OCI-LY3 (cell line): ENCODE measurements around the gene COPA.

ENCODE experiments used
- H2AFZ ChIP-seq: fragments of 200-600, 300-600 bp; shearing (Covaris generic); 2 replicates; pipeline ENCODE4 v1.6.0; 2014; ENCODE audit warnings: antibody characterized with exemption, low read depth, low read length
- H3K27ac ChIP-seq: fragments of 200-600, 300-600 bp; sonication (generic); 2 replicates; pipeline ENCODE4 v1.5.1; 2014; ENCODE audit warnings: mild to moderate bottlenecking, low read length, moderate library complexity, mixed read lengths
- H3K27me3 ChIP-seq: fragments of 200-600, 300-600 bp; sonication (generic); 2 replicates; pipeline ENCODE4 v1.6.1; 2014; ENCODE audit warnings: low read depth, low read length, mixed read lengths
- H3K36me3 ChIP-seq: fragments of 200-600, 300-600 bp; sonication (generic); replicated peaks from 2 replicates; pipeline ENCODE3; 2014; ENCODE audit warnings: low read depth, low read length, mixed read lengths
- H3K4me1 ChIP-seq: fragments of 300-600, 200-600 bp; sonication (generic); 2 replicates; pipeline ENCODE4 v1.6.1; 2014; ENCODE audit warnings: low read length, mixed read lengths
- H3K4me2 ChIP-seq: fragments of 200-600, 300-600 bp; sonication (generic); 2 replicates; pipeline ENCODE4 v1.6.1; 2014; ENCODE audit warnings: low read length, mixed read lengths
- H3K4me3 ChIP-seq: fragments of 300-600, 200-600 bp; sonication (generic); 2 replicates; pipeline ENCODE4 v1.5.1; 2014; ENCODE audit warnings: antibody characterized with exemption, mild to moderate bottlenecking, low read length, moderate library complexity
- H3K79me2 ChIP-seq: fragments of 300-600, 200-600 bp; shearing (Covaris generic); 2 replicates; pipeline ENCODE4 v1.6.1; 2014; ENCODE audit warnings: mild to moderate bottlenecking, low read length, mixed read lengths
- H3K9ac ChIP-seq: fragments of 300-600, 200-600 bp; shearing (Covaris generic); 2 replicates; pipeline ENCODE4 v1.6.0; 2014; ENCODE audit warnings: mild to moderate bottlenecking, low read length, moderate library complexity
- H3K9me3 ChIP-seq: fragments of 200-600, 300-600 bp; shearing (Covaris generic); 2 replicates; pipeline ENCODE4 v1.6.1; 2014; ENCODE audit warnings: low read length, mixed read lengths; ENCODE audit not compliant: insufficient read depth
- H4K20me1 ChIP-seq: fragments of 200-600, 300-600 bp; sonication (generic); 2 replicates; pipeline ENCODE4 v1.6.1; 2016; ENCODE audit warnings: low read length, mixed read lengths; ENCODE audit not compliant: insufficient read depth
- EZH2phosphoT487 ChIP-seq: fragments of 200-600 bp; shearing (Covaris generic); IDR thresholded peaks from 2 replicates; pipeline ENCODE4 v1.6.1; 2018; ENCODE audit warnings: antibody characterized with exemption, mixed run types, low read depth
- TF ChIP-seq, protein P1 (sequence below): fragments of 200-600, 300-600 bp; sonication (generic); IDR thresholded peaks from 2 replicates; pipeline ENCODE4 v1.5.1; 2014; ENCODE audit warnings: antibody characterized with exemption, low read length, low read depth

Gene COPA

DNA sequence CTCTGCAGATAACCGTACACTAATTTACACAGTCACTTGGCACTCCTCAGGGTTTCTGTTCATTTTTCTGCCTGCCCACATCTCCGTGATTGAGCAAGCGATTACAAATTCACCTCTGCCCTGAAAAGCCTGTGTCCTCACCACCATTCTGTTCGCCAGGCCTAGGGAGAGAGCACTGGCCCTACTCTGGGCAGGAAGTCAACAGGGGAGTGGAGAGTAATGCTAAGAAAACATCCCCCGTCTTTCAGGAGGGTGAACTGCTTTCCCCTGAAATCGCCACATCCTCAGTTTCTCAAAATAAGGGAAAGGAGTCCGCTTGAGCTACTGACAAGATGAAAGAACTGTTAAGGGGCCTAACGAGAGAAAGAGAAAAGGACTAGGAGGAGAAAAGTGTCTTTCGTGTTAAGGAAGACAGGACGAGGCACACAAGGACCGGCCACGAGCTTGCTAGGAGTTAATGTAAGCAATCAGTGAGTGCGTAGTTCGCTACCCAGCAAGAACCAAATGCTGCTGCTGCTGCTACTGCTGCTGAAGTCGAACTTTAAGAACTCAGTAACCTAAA is 58.7 kb downstream of the COPA start:
- peak overlapping the region; percentile 39; the same call in 1 of the 2 replicates for H2AFZ ChIP-seq
- H3K27ac ChIP-seq, result peak overlapping the region; percentile 42
- TF ChIP-seq, protein P1, sequence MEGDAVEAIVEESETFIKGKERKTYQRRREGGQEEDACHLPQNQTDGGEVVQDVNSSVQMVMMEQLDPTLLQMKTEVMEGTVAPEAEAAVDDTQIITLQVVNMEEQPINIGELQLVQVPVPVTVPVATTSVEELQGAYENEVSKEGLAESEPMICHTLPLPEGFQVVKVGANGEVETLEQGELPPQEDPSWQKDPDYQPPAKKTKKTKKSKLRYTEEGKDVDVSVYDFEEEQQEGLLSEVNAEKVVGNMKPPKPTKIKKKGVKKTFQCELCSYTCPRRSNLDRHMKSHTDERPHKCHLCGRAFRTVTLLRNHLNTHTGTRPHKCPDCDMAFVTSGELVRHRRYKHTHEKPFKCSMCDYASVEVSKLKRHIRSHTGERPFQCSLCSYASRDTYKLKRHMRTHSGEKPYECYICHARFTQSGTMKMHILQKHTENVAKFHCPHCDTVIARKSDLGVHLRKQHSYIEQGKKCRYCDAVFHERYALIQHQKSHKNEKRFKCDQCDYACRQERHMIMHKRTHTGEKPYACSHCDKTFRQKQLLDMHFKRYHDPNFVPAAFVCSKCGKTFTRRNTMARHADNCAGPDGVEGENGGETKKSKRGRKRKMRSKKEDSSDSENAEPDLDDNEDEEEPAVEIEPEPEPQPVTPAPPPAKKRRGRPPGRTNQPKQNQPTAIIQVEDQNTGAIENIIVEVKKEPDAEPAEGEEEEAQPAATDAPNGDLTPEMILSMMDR, result no peak
- TF ChIP-seq EZH2phosphoT487, result no peak
- H3K4me3 ChIP-seq, result peak overlapping the region; percentile 94
- H3K4me1 ChIP-seq, result peaks cover 13% of the 10 kb centered on the region
- H3K36me3 ChIP-seq, result peaks cover 27% of the 10 kb centered on the region
- H3K4me2 ChIP-seq, result peak overlapping the region; percentile 96
- H3K9ac ChIP-seq, result peak overlapping the region; percentile 93
- H4K20me1 ChIP-seq, result no peaks in the 10 kb centered on the region
- peaks cover 17% of the 10 kb centered on the region for H3K79me2 ChIP-seq
- H3K27me3 ChIP-seq, result no peaks in the 10 kb centered on the region
- H3K9me3 ChIP-seq, result no peaks in the 10 kb centered on the region

DNA sequence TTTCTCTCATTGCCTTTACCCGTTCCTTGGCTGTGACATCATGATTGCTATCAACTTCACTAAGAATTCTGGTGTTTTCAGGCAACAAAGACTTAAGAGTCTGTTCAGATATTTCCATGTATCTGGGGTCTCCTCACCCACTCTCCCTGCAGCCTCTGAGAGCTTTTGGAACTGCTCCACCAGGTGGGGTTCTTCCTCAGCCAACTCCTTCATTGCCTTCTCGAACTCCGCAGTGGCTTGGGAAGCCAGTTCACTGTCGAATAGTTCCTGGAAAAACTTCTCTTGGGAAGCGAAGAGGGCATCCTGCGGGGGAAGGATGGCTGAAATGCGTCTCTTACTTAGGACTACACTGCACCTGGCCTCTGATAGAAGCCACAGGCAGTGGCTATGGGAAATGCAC is 60.2 kb downstream of the COPA start:
- H3K36me3 ChIP-seq, result peaks cover 35% of the 10 kb centered on the region
- TF ChIP-seq, protein P1, result peak; percentile 9; the same call in 1 of the 2 replicates
- TF ChIP-seq EZH2phosphoT487, result no peak
- no peaks in the 10 kb centered on the region for H3K27me3 ChIP-seq
- H4K20me1 ChIP-seq, result no peaks in the 10 kb centered on the region
- H3K4me2 ChIP-seq, result no peak overlapping the region
- H3K9ac ChIP-seq, result no peak overlapping the region
- no peaks in the 10 kb centered on the region for H3K9me3 ChIP-seq
- no peak overlapping the region for H2AFZ ChIP-seq
- peaks cover 17% of the 10 kb centered on the region for H3K79me2 ChIP-seq
- H3K27ac ChIP-seq, result no peak overlapping the region
- peaks cover 14% of the 10 kb centered on the region for H3K4me1 ChIP-seq
- H3K4me3 ChIP-seq, result no peak overlapping the region

DNA sequence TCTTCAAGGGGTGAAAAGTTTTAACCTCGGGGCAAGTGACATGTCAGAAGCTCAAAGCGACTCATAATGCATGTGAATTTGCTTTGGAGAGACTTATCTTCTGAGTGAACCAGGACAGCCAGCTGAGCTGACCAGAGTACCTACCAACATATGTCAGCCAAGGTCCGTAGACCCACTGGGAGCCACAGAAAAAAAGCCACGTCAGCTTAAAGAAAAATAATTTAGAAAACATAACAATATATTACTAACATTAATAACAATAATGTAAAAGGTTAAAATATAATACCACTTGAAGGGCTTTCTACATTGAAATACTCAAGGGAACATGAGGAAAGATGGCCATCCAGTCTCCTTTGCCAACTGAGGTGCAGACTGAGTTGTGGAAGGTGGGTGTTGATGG is 65.1 kb downstream of the COPA start:
- peaks cover 48% of the 10 kb centered on the region for H3K36me3 ChIP-seq

DNA sequence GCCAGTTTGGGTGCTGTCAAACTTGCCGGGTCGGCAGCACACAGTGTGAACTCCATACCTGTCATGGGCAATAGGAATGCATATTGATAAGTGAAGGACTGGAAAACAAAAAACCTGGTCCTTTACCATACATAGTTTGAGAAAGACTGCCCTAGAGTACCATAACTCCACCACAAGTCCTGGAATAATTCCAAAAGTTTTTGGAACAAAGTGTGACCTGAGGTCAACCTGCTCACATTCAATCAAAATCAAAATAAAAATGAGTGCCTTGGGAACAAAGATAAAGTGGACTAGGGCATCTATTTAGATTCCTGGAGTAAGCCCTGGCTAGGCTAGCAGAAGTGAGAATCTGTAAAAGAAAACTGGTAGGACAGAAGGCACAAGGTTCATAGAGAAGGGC is 65.7 kb downstream of the COPA start:
- Histone ChIP-seq H4K20me1 (no peaks in the 10 kb centered on the region), H3K27me3 (no peaks in the 10 kb centered on the region), H3K36me3 (peaks cover 41% of the 10 kb centered on the region), H2AFZ (no peak overlapping the region), H3K27ac (peak overlapping the region; percentile 5), H3K4me2 (peak overlapping the region; percentile 21), H3K9me3 (no peaks in the 10 kb centered on the region), H3K79me2 (no peaks in the 10 kb centered on the region), H3K4me1 (peaks cover 15% of the 10 kb centered on the region), H3K9ac (no peak overlapping the region), H3K4me3 (no peak overlapping the region)
- TF ChIP-seq, protein P1, result no peak
- TF ChIP-seq EZH2phosphoT487, result no peak

More for the DNA sequence above, 65.1 kb downstream of the COPA start:
- H2AFZ ChIP-seq, result no peak overlapping the region
- no peaks in the 10 kb centered on the region for H3K9me3 ChIP-seq
- no peak overlapping the region for H3K9ac ChIP-seq
- H3K27ac ChIP-seq, result no peak overlapping the region
- no peaks in the 10 kb centered on the region for H4K20me1 ChIP-seq
- TF ChIP-seq, protein P1, result no peak
- no peak for TF ChIP-seq EZH2phosphoT487
- H3K4me3 ChIP-seq, result no peak overlapping the region
- H3K79me2 ChIP-seq, result no peaks in the 10 kb centered on the region
- no peaks in the 10 kb centered on the region for H3K27me3 ChIP-seq
- peaks cover 15% of the 10 kb centered on the region for H3K4me1 ChIP-seq
- no peak overlapping the region for H3K4me2 ChIP-seq
